Fibroblast of lung (primary cell): Measurements from ENCODE around the gene ECHDC3. TPM values are rescaled to one million over a fixed set of nuclear protein-coding genes. Genes with fewer than 3 reads are reported as not detected.

Source experiments
- DNase-seq, 2 donors: peaks; one replicate each; pipeline versions ENCODE4 v3.0.0 to v3.0.0-alpha.2; 2010; ENCODE audit warnings: low read depth in 2 of 2
- H2AFZ ChIP-seq: 2 replicates; pipeline ENCODE4 v1.5.1; 2012; ENCODE audit warnings: low read length, control low read depth, inconsistent platforms
- H3K27ac ChIP-seq: 2 replicates; pipeline ENCODE4 v1.5.1; 2011; ENCODE audit warnings: low read length, control low read depth; ENCODE audit not compliant: insufficient read depth
- H3K27me3 ChIP-seq: 2 replicates; pipeline ENCODE4 v1.5.1; 2011; ENCODE audit warnings: mild to moderate bottlenecking, low read length; ENCODE audit not compliant: control insufficient read depth, insufficient read depth
- H3K36me3 ChIP-seq: 2 replicates; pipeline ENCODE4 v1.5.1; 2011; ENCODE audit warnings: low read length; ENCODE audit not compliant: control insufficient read depth, insufficient read depth
- H3K4me1 ChIP-seq: 2 replicates; pipeline ENCODE4 v1.5.1; 2011; ENCODE audit warnings: low read length; ENCODE audit not compliant: control insufficient read depth, insufficient read depth; ENCODE audit errors: extremely low read depth
- H3K4me2 ChIP-seq: 2 replicates; pipeline ENCODE4 v1.5.1; 2011; ENCODE audit warnings: low read length, control low read depth; ENCODE audit not compliant: insufficient read depth; ENCODE audit errors: extremely low read depth
- H3K4me3 ChIP-seq, 4 experiments: fragments of 200-600 bp in 1 of 4; sonication (generic) in 1 of 4; replicated peaks in 1 of 4; 2 replicates each; pipeline ENCODE4 v1.5.1; 2011 to 2016; ENCODE audit warnings: low read length in 4 of 4, low read depth in 3 of 4, mild to moderate bottlenecking in 3 of 4, control low read depth in 2 of 4, inconsistent platforms in 1 of 4, mixed read lengths in 1 of 4; ENCODE audit not compliant: insufficient read depth in 1 of 4; ENCODE audit errors: control extremely low read depth in 1 of 4
- H3K79me2 ChIP-seq: 2 replicates; pipeline ENCODE4 v1.5.1; 2012; ENCODE audit warnings: mild to moderate bottlenecking, low read length, inconsistent platforms; ENCODE audit not compliant: control insufficient read depth, insufficient read depth
- H3K9ac ChIP-seq: 2 replicates; pipeline ENCODE4 v1.5.1; 2011; ENCODE audit warnings: mild to moderate bottlenecking, low read length, control low read depth; ENCODE audit not compliant: insufficient read depth
- H3K9me3 ChIP-seq: 2 replicates; pipeline ENCODE4 v1.5.1; 2012; ENCODE audit warnings: low read depth, low read length; ENCODE audit not compliant: control insufficient read depth, insufficient read depth
- H4K20me1 ChIP-seq: 2 replicates; pipeline ENCODE4 v1.5.1; 2011; ENCODE audit warnings: low read length; ENCODE audit not compliant: control insufficient read depth, insufficient read depth; ENCODE audit errors: extremely low read depth
- CTCF ChIP-seq, 2 donors: IDR thresholded peaks in 1 of 2; conservative IDR thresholded peaks in 1 of 2; 1 replicate in 1 of 2; 2 replicates in 1 of 2; pipeline ENCODE4 v1.5.1; 2011 to 2012; ENCODE audit warnings: low read length in 2 of 2, control low read depth in 1 of 2, inconsistent platforms in 1 of 2, low read depth in 1 of 2, mild to moderate bottlenecking in 1 of 2
- EZH2 ChIP-seq: IDR thresholded peaks from 2 replicates; pipeline ENCODE4 v1.5.1; 2012; ENCODE audit warnings: low read length, control low read depth, mild to moderate bottlenecking; ENCODE audit errors: missing control alignments
- polyA plus RNA-seq, 2 donors: library from polyadenylated mRNA; depleted of rRNA in 1 of 2; stranded (reverse) in 1 of 2; unstranded in 1 of 2; fragments of >200 nt; gene quantifications; 2 replicates each; pipeline ENCODE4 v1.2.1, GENCODE V29; 2011 to 2012; ENCODE audit warnings: missing spikeins in 1 of 2
- total RNA-seq: library from RNA; depleted of rRNA; stranded (reverse); fragments of >200 nt; gene quantifications from 2 replicates; pipeline ENCODE4 v1.2.1, GENCODE V29; 2014

The ECHDC3 gene
- total and polyA plus RNA-seq, 2 donors (not counting 1 experiment from before 2014, with no cell fraction given) = 6.1 to 17.7 TPM

- Histone ChIP-seq H3K4me2 (no peak overlapping the region), H3K79me2 (no peaks in the 10 kb centered on the region), H2AFZ (no peak overlapping the region), H3K9ac (no peak overlapping the region), H4K20me1 (no peaks in the 10 kb centered on the region), H3K27me3 (no peaks in the 10 kb centered on the region), H3K4me3 (no peak overlapping the region), H3K36me3 (no peaks in the 10 kb centered on the region), H3K9me3 (no peaks in the 10 kb centered on the region), H3K27ac (no peak overlapping the region), H3K4me1 (no peaks in the 10 kb centered on the region)
- TF ChIP-seq CTCF (conservative IDR thresholded peaks at IDR 0.05 in 1 of 2, IDR thresholded peaks at IDR 0.05 in 1 of 2; ENCODE audit: low read depth in 1 of 2, low read length in 2 of 2) = no peak
- TF ChIP-seq EZH2 = no peak
- no peak for DNase-seq
Measured at GRCh38 chr10:11720260-11720741, 21.9 kb upstream of the ECHDC3 start.

- Histone ChIP-seq H3K79me2 (no peaks in the 10 kb centered on the region), H3K4me3 (no peak overlapping the region), H3K27me3 (no peaks in the 10 kb centered on the region), H3K9me3 (no peaks in the 10 kb centered on the region), H3K36me3 (no peaks in the 10 kb centered on the region), H4K20me1 (no peaks in the 10 kb centered on the region), H3K4me1 (no peaks in the 10 kb centered on the region), H3K4me2 (no peak overlapping the region), H3K9ac (no peak overlapping the region), H2AFZ (no peak overlapping the region), H3K27ac (no peak overlapping the region)
- no peak for DNase-seq
- TF ChIP-seq EZH2 (no peak), CTCF (conservative IDR thresholded peaks at IDR 0.05 in 1 of 2, IDR thresholded peaks at IDR 0.05 in 1 of 2; ENCODE audit: low read depth in 1 of 2, low read length in 2 of 2) (no peak)
Measured at GRCh38 chr10:11721806-11722205, 20.4 kb upstream of the ECHDC3 start.

- H4K20me1 ChIP-seq = no peaks in the 10 kb centered on the region
- no peak for TF ChIP-seq EZH2
- no peak for TF ChIP-seq CTCF (conservative IDR thresholded peaks at IDR 0.05 in 1 of 2, IDR thresholded peaks at IDR 0.05 in 1 of 2; ENCODE audit: low read depth in 1 of 2, low read length in 2 of 2)
- no peak overlapping the region for H3K4me2 ChIP-seq
- no peak for DNase-seq
- no peaks in the 10 kb centered on the region for H3K27me3 ChIP-seq
- H2AFZ ChIP-seq = no peak overlapping the region
- no peaks in the 10 kb centered on the region for H3K4me1 ChIP-seq
- H3K79me2 ChIP-seq = no peaks in the 10 kb centered on the region
- no peaks in the 10 kb centered on the region for H3K9me3 ChIP-seq
- H3K27ac ChIP-seq = no peak overlapping the region
- H3K36me3 ChIP-seq = no peaks in the 10 kb centered on the region
- H3K4me3 ChIP-seq = no peak overlapping the region
- H3K9ac ChIP-seq = no peak overlapping the region
Measured at GRCh38 chr10:11723359-11723758, 18.8 kb upstream of the ECHDC3 start.
